WTC11 (cell line): Measurements from ENCODE around the gene ATP5MC3. TPM values are rescaled to one million over a fixed set of nuclear protein-coding genes. Genes with fewer than 3 reads are reported as not detected.

ENCODE experiments used
- ATAC-seq: fragments of 200-7000 bp; cut with Tn5 transposase; 2 replicates; pipeline ENCODE4 v1.10.0; 2021; ENCODE audit warnings: mild to moderate bottlenecking, moderate library complexity
- CTCF ChIA-PET: fragments of 300-600 bp; sonication (Branson Sonifier 250); formaldehyde crosslinking; loops from one replicate; lab custom pipeline; 2021; ENCODE audit warnings: antibody characterized with exemption; lab: Charles Lee
- POLR2A ChIA-PET: fragments of 350-600 bp; sonication (Branson Sonifier 250); formaldehyde crosslinking; loops from one replicate; lab custom pipeline; 2021; ENCODE audit warnings: antibody characterized with exemption; lab: Charles Lee
- DNase-seq: peaks from one replicate; pipeline ENCODE4 v3.0.0; 2021; ENCODE audit warnings: low spot score
- H3K27ac Mint-ChIP-seq: 2 replicates; pipeline ENCODE4 v1.8.0; 2021; ENCODE audit warnings: mixed read lengths
- H3K27me3 Mint-ChIP-seq: 2 replicates; pipeline ENCODE4 v1.8.0; 2021; ENCODE audit warnings: low read depth, mild to moderate bottlenecking, moderate library complexity, mixed read lengths
- H3K36me3 Mint-ChIP-seq: 2 replicates; pipeline ENCODE4 v1.8.0; 2021; ENCODE audit warnings: mixed read lengths
- H3K4me1 Mint-ChIP-seq: 2 replicates; pipeline ENCODE4 v1.8.0; 2022; ENCODE audit warnings: mixed read lengths
- H3K4me3 Mint-ChIP-seq: 2 replicates; pipeline ENCODE4 v1.8.0; 2021; ENCODE audit warnings: mild to moderate bottlenecking, moderate library complexity, mixed read lengths
- H3K9me3 Mint-ChIP-seq: 2 replicates; pipeline ENCODE4 v1.8.0; 2021; ENCODE audit warnings: mixed read lengths
- ELF4 ChIP-seq: sonication (generic); formaldehyde crosslinking; IDR thresholded peaks from 2 replicates; pipeline ENCODE4 v1.8.1; 2022; ENCODE audit warnings: low read depth, mild to moderate bottlenecking, moderate library complexity, missing genetic modification reagents
- EMX1 ChIP-seq: fragments of 250-450 bp; sonication (Bioruptor Pico); IDR thresholded peaks from 2 replicates; pipeline ENCODE4 v1.8.0; 2021; ENCODE audit warnings: mild to moderate bottlenecking
- ESRRA ChIP-seq: sonication (generic); formaldehyde crosslinking; IDR thresholded peaks from 2 replicates; pipeline ENCODE4 v1.8.1; 2022; ENCODE audit warnings: mild to moderate bottlenecking, missing genetic modification reagents, borderline replicate concordance
- IRF2 ChIP-seq: sonication (generic); formaldehyde crosslinking; IDR thresholded peaks from 2 replicates; pipeline ENCODE4 v1.8.0; 2022; ENCODE audit warnings: low read depth, missing genetic modification reagents, borderline replicate concordance
- NFYB ChIP-seq: sonication (generic); formaldehyde crosslinking; conservative IDR thresholded peaks from 2 replicates; pipeline ENCODE4 v1.8.0; 2022; ENCODE audit warnings: low read depth, missing genetic modification reagents
- NR3C1 ChIP-seq: sonication (generic); formaldehyde crosslinking; conservative IDR thresholded peaks from 2 replicates; pipeline ENCODE4 v1.8.1; 2023; ENCODE audit warnings: low read depth, mild to moderate bottlenecking, missing genetic modification reagents
- RORB ChIP-seq: fragments of 250-450 bp; sonication (Bioruptor Pico); IDR thresholded peaks from 2 replicates; pipeline ENCODE4 v1.9.0; 2021; ENCODE audit warnings: mild to moderate bottlenecking
- TCF7 ChIP-seq: sonication (generic); formaldehyde crosslinking; IDR thresholded peaks from 2 replicates; pipeline ENCODE4 v1.8.0; 2022; ENCODE audit warnings: mild to moderate bottlenecking, low read depth, missing genetic modification reagents, moderate library complexity
- TEAD1 ChIP-seq: sonication (generic); formaldehyde crosslinking; IDR thresholded peaks from 2 replicates; pipeline ENCODE4 v1.8.0; 2022; ENCODE audit warnings: mild to moderate bottlenecking, missing genetic modification reagents
- ZNF219 ChIP-seq: sonication (generic); formaldehyde crosslinking; IDR thresholded peaks from 2 replicates; pipeline ENCODE4 v1.8.0; 2023; ENCODE audit warnings: missing genetic modification reagents, mild to moderate bottlenecking, borderline replicate concordance
- ZNF263 ChIP-seq: sonication (generic); formaldehyde crosslinking; IDR thresholded peaks from 2 replicates; pipeline ENCODE4 v1.8.1; 2022; ENCODE audit warnings: low read depth, mild to moderate bottlenecking, moderate library complexity, missing genetic modification reagents
- ZNF423 ChIP-seq: fragments of 250-450 bp; sonication (Bioruptor Pico); IDR thresholded peaks from 2 replicates; pipeline ENCODE4 v2.1.2; 2022; ENCODE audit warnings: mild to moderate bottlenecking, moderate library complexity
- total RNA-seq: library from RNA; stranded (reverse); gene quantifications from 3 replicates; pipeline ENCODE4 v1.2.3, GENCODE V29; 2021
- TF ChIP-seq, protein P1 (sequence below): sonication (generic); formaldehyde crosslinking; IDR thresholded peaks from 2 replicates; pipeline ENCODE4 v1.8.1; 2023; ENCODE audit warnings: mild to moderate bottlenecking, moderate library complexity, missing genetic modification reagents
- TF ChIP-seq, protein P2 (sequence below): sonication (generic); formaldehyde crosslinking; IDR thresholded peaks from 2 replicates; pipeline ENCODE4 v1.8.0; 2022; ENCODE audit warnings: mild to moderate bottlenecking, missing genetic modification reagents
- TF ChIP-seq, protein P3 (sequence below): sonication (generic); formaldehyde crosslinking; IDR thresholded peaks from 2 replicates; pipeline ENCODE4 v1.8.1; 2023; ENCODE audit warnings: mild to moderate bottlenecking, missing genetic modification reagents
- TF ChIP-seq, protein P4 (sequence below): sonication (generic); formaldehyde crosslinking; IDR thresholded peaks from 2 replicates; pipeline ENCODE4 v1.8.1; 2023; ENCODE audit warnings: mild to moderate bottlenecking, missing genetic modification reagents
- TF ChIP-seq, protein P5 (sequence below): sonication (generic); formaldehyde crosslinking; IDR thresholded peaks from 2 replicates; pipeline ENCODE4 v1.8.1; 2022; ENCODE audit warnings: low read depth, mild to moderate bottlenecking, moderate library complexity, missing genetic modification reagents, borderline replicate concordance
- TF ChIP-seq, protein P6 (sequence below): sonication (generic); formaldehyde crosslinking; IDR thresholded peaks from 2 replicates; pipeline ENCODE4 v1.8.0; 2022; ENCODE audit warnings: mild to moderate bottlenecking, missing genetic modification reagents
- TF ChIP-seq, protein P7 (sequence below): sonication (generic); formaldehyde crosslinking; IDR thresholded peaks from 2 replicates; pipeline ENCODE4 v1.8.1; 2023; ENCODE audit warnings: mild to moderate bottlenecking, missing genetic modification reagents, moderate library complexity
- TF ChIP-seq, protein P8 (sequence below): sonication (generic); formaldehyde crosslinking; IDR thresholded peaks from 2 replicates; pipeline ENCODE4 v1.8.1; 2022; ENCODE audit warnings: missing genetic modification reagents, borderline replicate concordance

ATP5MC3 gene
- total RNA-seq, 1 experiment from 2014 or later: 370 TPM

DNA sequence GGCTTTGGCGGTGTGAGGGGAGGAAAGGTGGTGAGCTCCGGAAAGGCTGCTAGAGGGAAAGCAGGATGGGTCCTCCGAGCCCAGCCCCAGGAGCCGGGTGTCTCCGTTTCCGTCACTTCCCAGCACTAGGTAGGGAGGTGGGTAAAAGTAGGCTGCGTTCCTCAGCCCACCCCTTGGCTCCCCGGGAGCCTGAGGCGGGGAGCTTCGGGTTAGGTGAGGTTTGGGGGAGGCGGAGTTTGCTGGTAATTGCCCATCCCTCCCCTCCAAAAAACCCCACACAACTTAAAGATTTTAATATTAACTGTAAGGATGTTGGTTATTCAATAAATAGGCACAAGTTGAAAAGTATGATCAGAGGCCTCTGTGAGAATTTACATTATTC, 13.0 kb downstream of the ATP5MC3 start:
- Mint-ChIP-seq H3K4me3 (peak overlapping the region; percentile 100), H3K9me3 (no peaks in the 10 kb centered on the region), H3K4me1 (peaks cover 10% of the 10 kb centered on the region), H3K36me3 (no peaks in the 10 kb centered on the region), H3K27me3 (no peaks in the 10 kb centered on the region), H3K27ac (peak overlapping the region; percentile 92)
- ChIA-PET CTCF (interaction anchor here (0.6 to 1.0 kb wide), 10 partner anchors 13 to 846 kb away, joined by 3 to 6 read pairs (median 3); partner anchors contain the start of gene ATP5MC3), POLR2A (interaction anchor here (0.6 to 1.3 kb wide), 6 partner anchors 10 to 832 kb away, joined by 3 to 10 read pairs (median 3); partner anchors contain the start of gene ATP5MC3)
- no peak for TF ChIP-seq TCF7 (CRISPR knock-in tag)
- 0 out of 2 replicates have a peak, but pooled peaks have one; percentile 43 for TF ChIP-seq TEAD1
- DNase-seq (no peak), ATAC-seq (no peak)

DNA sequence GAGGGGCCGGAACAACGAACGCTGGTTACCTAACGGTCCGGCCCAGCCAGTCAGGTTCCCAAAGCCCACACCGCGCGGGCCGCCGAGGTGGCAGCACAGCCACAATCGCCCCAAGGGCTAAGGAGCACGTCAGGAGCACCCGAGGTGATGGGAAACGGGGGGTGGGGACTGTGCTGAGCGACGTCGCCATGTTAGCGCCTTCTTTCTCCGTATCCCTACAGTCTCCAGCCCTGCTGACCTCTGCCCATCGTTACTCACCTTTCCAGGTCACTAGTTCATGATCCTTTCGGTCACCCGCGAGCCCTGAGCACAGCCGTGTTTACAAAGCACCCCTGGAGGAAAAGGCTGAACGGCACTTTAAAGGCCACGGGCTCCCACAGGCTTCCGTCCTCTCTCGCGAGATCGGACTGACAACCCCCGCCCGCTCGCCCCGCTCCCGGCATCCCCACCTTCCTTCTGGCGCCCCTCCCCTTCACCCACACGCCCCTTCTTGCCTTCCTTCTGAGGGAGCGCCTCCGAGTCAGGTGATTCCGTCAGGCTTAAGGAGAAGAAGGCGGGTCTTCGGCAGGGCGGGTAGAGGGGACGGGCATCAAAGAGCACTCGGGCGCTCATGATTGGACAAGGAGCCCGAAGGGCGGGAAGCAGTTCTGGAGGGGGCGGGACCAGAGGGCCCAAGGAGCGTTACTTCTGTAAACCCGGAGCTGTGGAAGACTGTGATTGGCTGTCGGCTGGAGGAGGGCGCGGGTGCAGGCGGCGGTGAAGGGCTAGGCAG, 13.5 kb downstream of the ATP5MC3 start, which contains the start of gene ATF2:
TSS of gene ATF2 (minus strand) at position 412 of the 772 bp plus-strand sequence. CDS start 31,760 bp downstream, outside the sequence.
- ChIA-PET CTCF (interaction anchor here (0.6 to 1.4 kb wide), 12 partner anchors 13 to 846 kb away, joined by 3 to 7 read pairs (median 3); partner anchors contain the start of gene ATP5MC3), POLR2A (interaction anchor here (0.7 to 1.3 kb wide), 6 partner anchors 11 to 831 kb away, joined by 3 to 10 read pairs (median 3); partner anchors contain the start of gene ATP5MC3)
- Mint-ChIP-seq H3K9me3 (no peaks in the 10 kb centered on the region; the same call in 1 of the 2 replicates), H3K27me3 (no peaks in the 10 kb centered on the region), H3K4me3 (peak within 1 kb of the TSS; percentile 100), H3K4me1 (peaks cover 10% of the 10 kb centered on the region), H3K27ac (peak within 1 kb of the TSS; percentile 100), H3K36me3 (peaks cover 3% of the 10 kb centered on the region; the same call in 1 of the 2 replicates)
- peak; percentile 99 for DNase-seq
- ATAC-seq: peak; percentile 96
- TF ChIP-seq NR3C1 (CRISPR knock-in tag): no peak
- TF ChIP-seq, protein P1, sequence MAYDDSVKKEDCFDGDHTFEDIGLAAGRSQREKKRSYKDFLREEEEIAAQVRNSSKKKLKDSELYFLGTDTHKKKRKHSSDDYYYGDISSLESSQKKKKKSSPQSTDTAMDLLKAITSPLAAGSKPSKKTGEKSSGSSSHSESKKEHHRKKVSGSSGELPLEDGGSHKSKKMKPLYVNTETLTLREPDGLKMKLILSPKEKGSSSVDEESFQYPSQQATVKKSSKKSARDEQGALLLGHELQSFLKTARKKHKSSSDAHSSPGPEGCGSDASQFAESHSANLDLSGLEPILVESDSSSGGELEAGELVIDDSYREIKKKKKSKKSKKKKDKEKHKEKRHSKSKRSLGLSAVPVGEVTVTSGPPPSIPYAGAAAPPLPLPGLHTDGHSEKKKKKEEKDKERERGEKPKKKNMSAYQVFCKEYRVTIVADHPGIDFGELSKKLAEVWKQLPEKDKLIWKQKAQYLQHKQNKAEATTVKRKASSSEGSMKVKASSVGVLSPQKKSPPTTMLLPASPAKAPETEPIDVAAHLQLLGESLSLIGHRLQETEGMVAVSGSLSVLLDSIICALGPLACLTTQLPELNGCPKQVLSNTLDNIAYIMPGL (CRISPR knock-in tag): peak; percentile 72; the same call in 1 of the 2 replicates
- TF ChIP-seq ZNF263 (CRISPR knock-in tag): no peak
- TF ChIP-seq, protein P2, sequence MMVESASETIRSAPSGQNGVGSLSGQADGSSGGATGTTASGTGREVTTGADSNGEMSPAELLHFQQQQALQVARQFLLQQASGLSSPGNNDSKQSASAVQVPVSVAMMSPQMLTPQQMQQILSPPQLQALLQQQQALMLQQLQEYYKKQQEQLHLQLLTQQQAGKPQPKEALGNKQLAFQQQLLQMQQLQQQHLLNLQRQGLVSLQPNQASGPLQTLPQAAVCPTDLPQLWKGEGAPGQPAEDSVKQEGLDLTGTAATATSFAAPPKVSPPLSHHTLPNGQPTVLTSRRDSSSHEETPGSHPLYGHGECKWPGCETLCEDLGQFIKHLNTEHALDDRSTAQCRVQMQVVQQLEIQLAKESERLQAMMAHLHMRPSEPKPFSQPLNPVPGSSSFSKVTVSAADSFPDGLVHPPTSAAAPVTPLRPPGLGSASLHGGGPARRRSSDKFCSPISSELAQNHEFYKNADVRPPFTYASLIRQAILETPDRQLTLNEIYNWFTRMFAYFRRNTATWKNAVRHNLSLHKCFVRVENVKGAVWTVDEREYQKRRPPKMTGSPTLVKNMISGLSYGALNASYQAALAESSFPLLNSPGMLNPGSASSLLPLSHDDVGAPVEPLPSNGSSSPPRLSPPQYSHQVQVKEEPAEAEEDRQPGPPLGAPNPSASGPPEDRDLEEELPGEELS (CRISPR knock-in tag): peak; percentile 47; the same call in 1 of the 2 replicates
- TF ChIP-seq, protein P3, sequence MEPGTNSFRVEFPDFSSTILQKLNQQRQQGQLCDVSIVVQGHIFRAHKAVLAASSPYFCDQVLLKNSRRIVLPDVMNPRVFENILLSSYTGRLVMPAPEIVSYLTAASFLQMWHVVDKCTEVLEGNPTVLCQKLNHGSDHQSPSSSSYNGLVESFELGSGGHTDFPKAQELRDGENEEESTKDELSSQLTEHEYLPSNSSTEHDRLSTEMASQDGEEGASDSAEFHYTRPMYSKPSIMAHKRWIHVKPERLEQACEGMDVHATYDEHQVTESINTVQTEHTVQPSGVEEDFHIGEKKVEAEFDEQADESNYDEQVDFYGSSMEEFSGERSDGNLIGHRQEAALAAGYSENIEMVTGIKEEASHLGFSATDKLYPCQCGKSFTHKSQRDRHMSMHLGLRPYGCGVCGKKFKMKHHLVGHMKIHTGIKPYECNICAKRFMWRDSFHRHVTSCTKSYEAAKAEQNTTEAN (CRISPR knock-in tag): peak; percentile 78; the same call in 1 of the 2 replicates
- no peak for TF ChIP-seq ZNF219 (CRISPR knock-in tag)
- TF ChIP-seq, protein P4, sequence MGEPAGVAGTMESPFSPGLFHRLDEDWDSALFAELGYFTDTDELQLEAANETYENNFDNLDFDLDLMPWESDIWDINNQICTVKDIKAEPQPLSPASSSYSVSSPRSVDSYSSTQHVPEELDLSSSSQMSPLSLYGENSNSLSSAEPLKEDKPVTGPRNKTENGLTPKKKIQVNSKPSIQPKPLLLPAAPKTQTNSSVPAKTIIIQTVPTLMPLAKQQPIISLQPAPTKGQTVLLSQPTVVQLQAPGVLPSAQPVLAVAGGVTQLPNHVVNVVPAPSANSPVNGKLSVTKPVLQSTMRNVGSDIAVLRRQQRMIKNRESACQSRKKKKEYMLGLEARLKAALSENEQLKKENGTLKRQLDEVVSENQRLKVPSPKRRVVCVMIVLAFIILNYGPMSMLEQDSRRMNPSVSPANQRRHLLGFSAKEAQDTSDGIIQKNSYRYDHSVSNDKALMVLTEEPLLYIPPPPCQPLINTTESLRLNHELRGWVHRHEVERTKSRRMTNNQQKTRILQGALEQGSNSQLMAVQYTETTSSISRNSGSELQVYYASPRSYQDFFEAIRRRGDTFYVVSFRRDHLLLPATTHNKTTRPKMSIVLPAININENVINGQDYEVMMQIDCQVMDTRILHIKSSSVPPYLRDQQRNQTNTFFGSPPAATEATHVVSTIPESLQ (CRISPR knock-in tag): 0 out of 2 replicates have a peak, but pooled peaks have one; percentile 57
- TF ChIP-seq, protein P5, sequence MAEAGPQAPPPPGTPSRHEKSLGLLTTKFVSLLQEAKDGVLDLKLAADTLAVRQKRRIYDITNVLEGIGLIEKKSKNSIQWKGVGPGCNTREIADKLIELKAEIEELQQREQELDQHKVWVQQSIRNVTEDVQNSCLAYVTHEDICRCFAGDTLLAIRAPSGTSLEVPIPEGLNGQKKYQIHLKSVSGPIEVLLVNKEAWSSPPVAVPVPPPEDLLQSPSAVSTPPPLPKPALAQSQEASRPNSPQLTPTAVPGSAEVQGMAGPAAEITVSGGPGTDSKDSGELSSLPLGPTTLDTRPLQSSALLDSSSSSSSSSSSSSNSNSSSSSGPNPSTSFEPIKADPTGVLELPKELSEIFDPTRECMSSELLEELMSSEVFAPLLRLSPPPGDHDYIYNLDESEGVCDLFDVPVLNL (CRISPR knock-in tag): no peak
- TF ChIP-seq RORB (CRISPR knock-in tag): no peak
- no peak for TF ChIP-seq ZNF423 (CRISPR knock-in tag)
- no peak for TF ChIP-seq ELF4 (CRISPR knock-in tag)
- peak; percentile 41 for TF ChIP-seq NFYB (CRISPR knock-in tag)
- TF ChIP-seq, protein P6, sequence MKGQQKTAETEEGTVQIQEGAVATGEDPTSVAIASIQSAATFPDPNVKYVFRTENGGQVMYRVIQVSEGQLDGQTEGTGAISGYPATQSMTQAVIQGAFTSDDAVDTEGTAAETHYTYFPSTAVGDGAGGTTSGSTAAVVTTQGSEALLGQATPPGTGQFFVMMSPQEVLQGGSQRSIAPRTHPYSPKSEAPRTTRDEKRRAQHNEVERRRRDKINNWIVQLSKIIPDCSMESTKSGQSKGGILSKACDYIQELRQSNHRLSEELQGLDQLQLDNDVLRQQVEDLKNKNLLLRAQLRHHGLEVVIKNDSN (CRISPR knock-in tag): peak; percentile 73; the same call in 1 of the 2 replicates
- no peak for TF ChIP-seq EMX1 (CRISPR knock-in tag)
- TF ChIP-seq ESRRA (CRISPR knock-in tag): no peak
- TF ChIP-seq, protein P7, sequence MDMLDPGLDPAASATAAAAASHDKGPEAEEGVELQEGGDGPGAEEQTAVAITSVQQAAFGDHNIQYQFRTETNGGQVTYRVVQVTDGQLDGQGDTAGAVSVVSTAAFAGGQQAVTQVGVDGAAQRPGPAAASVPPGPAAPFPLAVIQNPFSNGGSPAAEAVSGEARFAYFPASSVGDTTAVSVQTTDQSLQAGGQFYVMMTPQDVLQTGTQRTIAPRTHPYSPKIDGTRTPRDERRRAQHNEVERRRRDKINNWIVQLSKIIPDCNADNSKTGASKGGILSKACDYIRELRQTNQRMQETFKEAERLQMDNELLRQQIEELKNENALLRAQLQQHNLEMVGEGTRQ (CRISPR knock-in tag): peak; percentile 84
- TF ChIP-seq, protein P8, sequence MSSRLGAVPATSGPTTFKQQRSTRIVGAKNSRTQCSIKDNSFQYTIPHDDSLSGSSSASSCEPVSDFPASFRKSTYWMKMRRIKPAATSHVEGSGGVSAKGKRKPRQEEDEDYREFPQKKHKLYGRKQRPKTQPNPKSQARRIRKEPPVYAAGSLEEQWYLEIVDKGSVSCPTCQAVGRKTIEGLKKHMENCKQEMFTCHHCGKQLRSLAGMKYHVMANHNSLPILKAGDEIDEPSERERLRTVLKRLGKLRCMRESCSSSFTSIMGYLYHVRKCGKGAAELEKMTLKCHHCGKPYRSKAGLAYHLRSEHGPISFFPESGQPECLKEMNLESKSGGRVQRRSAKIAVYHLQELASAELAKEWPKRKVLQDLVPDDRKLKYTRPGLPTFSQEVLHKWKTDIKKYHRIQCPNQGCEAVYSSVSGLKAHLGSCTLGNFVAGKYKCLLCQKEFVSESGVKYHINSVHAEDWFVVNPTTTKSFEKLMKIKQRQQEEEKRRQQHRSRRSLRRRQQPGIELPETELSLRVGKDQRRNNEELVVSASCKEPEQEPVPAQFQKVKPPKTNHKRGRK (CRISPR knock-in tag): no peak
- no peak for TF ChIP-seq IRF2 (CRISPR knock-in tag)
